Neuronal stem cell (in vitro differentiated cells): ENCODE results near the gene TLX1.
A peak's percentile ranks its signal among the peaks of the same experiment; 100 is the strongest.

Experiments used
- DNase-seq: peaks from one replicate; pipeline ENCODE4 v3.0.0-alpha.2; 2013; ENCODE audit warnings: low spot score
- H2AFZ ChIP-seq: one replicate; pipeline ENCODE4 v1.6.1; 2013; ENCODE audit warnings: mild to moderate bottlenecking, low read length, inconsistent platforms
- H2AK5ac ChIP-seq: 2 replicates; pipeline ENCODE4 v1.6.1; 2013; ENCODE audit warnings: low read depth, mild to moderate bottlenecking, inconsistent platforms, low read length, moderate library complexity, mixed read lengths
- H2BK120ac ChIP-seq: 2 replicates; pipeline ENCODE4 v1.6.1; 2013; ENCODE audit warnings: low read depth, mild to moderate bottlenecking, inconsistent platforms, low read length, moderate library complexity, mixed read lengths
- H2BK12ac ChIP-seq: one replicate; pipeline ENCODE4 v1.6.1; 2013; ENCODE audit warnings: low read length, inconsistent platforms
- H2BK15ac ChIP-seq: 2 replicates; pipeline ENCODE4 v1.6.1; 2013; ENCODE audit warnings: mild to moderate bottlenecking, low read length, inconsistent platforms, mixed read lengths
- H2BK5ac ChIP-seq: one replicate; pipeline ENCODE4 v1.6.1; 2013; ENCODE audit warnings: inconsistent platforms, mild to moderate bottlenecking, low read length, moderate library complexity
- H3K14ac ChIP-seq: one replicate; pipeline ENCODE4 v1.6.1; 2013; ENCODE audit warnings: low read length, inconsistent platforms
- H3K18ac ChIP-seq: 2 replicates; pipeline ENCODE4 v1.6.1; 2013; ENCODE audit warnings: low read length, inconsistent platforms
- H3K23ac ChIP-seq: 2 replicates; pipeline ENCODE4 v1.6.1; 2013; ENCODE audit warnings: low read depth, mild to moderate bottlenecking, mixed read lengths, low read length, inconsistent platforms; ENCODE audit not compliant: poor library complexity
- H3K27ac ChIP-seq: replicated peaks from 3 replicates; pipeline ENCODE4 v1.5.1; 2013; ENCODE audit warnings: low read length, inconsistent platforms
- H3K27me3 ChIP-seq, 3 experiments: 2 replicates each; pipeline ENCODE4 v1.6.1; 2013; ENCODE audit warnings: low read length in 3 of 3, mild to moderate bottlenecking in 2 of 3, inconsistent platforms in 1 of 3, low read depth in 1 of 3, mixed read lengths in 1 of 3, moderate library complexity in 1 of 3; ENCODE audit not compliant: control insufficient read depth in 3 of 3, insufficient read depth in 3 of 3
- H3K36me3 ChIP-seq, 2 donors: replicated peaks in 1 of 2; 2 replicates each; pipeline ENCODE4 v1.6.1; 2013; ENCODE audit warnings: low read length in 2 of 2; ENCODE audit not compliant: control insufficient read depth in 2 of 2, insufficient read depth in 2 of 2
- H3K4ac ChIP-seq: 2 replicates; pipeline ENCODE4 v1.6.1; 2013; ENCODE audit warnings: inconsistent platforms, mild to moderate bottlenecking, low read length, moderate library complexity
- H3K4me1 ChIP-seq, 2 donors: 1 replicate in 1 of 2; 2 replicates in 1 of 2; pipeline ENCODE4 v1.6.1; 2013; ENCODE audit warnings: low read length in 2 of 2, low read depth in 1 of 2; ENCODE audit not compliant: control insufficient read depth in 2 of 2, insufficient read depth in 1 of 2
- H3K4me2 ChIP-seq: one replicate; pipeline ENCODE4 v1.6.1; 2013; ENCODE audit warnings: mild to moderate bottlenecking, low read length, inconsistent platforms; ENCODE audit not compliant: insufficient read depth, poor library complexity, severe bottlenecking
- H3K4me3 ChIP-seq, 2 donors: 2 replicates each; pipeline ENCODE4 v1.5.1; 2013; ENCODE audit warnings: low read length in 2 of 2, mild to moderate bottlenecking in 2 of 2, inconsistent platforms in 1 of 2, moderate library complexity in 1 of 2
- H3K79me1 ChIP-seq: one replicate; pipeline ENCODE4 v1.6.1; 2013; ENCODE audit warnings: low read depth, mild to moderate bottlenecking, inconsistent platforms, low read length, moderate library complexity
- H3K9ac ChIP-seq: one replicate; pipeline ENCODE4 v1.6.1; 2013; ENCODE audit warnings: mild to moderate bottlenecking, low read depth, low read length, inconsistent platforms; ENCODE audit not compliant: poor library complexity
- H3K9me3 ChIP-seq, 2 donors: replicated peaks in 1 of 2; 2 replicates each; pipeline versions ENCODE3 to v1.6.1; 2013; ENCODE audit warnings: low read length in 2 of 2, mild to moderate bottlenecking in 2 of 2, inconsistent platforms in 1 of 2, low read depth in 1 of 2, mixed read lengths in 1 of 2, moderate library complexity in 1 of 2; ENCODE audit not compliant: control insufficient read depth in 2 of 2, insufficient read depth in 1 of 2
- H4K8ac ChIP-seq: one replicate; pipeline ENCODE4 v1.6.1; 2013; ENCODE audit warnings: low read depth, mild to moderate bottlenecking, inconsistent platforms, low read length, moderate library complexity
- H4K91ac ChIP-seq: one replicate; pipeline ENCODE4 v1.6.1; 2013; ENCODE audit warnings: low read length, low read depth, mild to moderate bottlenecking, inconsistent platforms; ENCODE audit not compliant: poor library complexity
- WGBS, 2 donors: extraction: QIAGEN DNeasy Blood & Tissue Kit; methylation state at CpG; one replicate each; pipeline ENCODE4 v1.1.7; 2013; ENCODE audit warnings: missing lambda C conversion rate in 2 of 2, mixed read lengths in 1 of 2; ENCODE audit not compliant: insufficient read length in 2 of 2, insufficient replicate concordance in 1 of 2; ENCODE audit errors: extremely low coverage in 2 of 2; 5-methylcytosine and 5-hydroxymethylcytosine counted together

Gene TLX1

GRCh38 chr10:101118031-101118430 is 13.1 kb upstream of the TLX1 start:
- WGBS, 2 donors, result no CpG with 5 or more reads among the region's 1 CpG
- H3K4me1 ChIP-seq, result peaks cover 5 to 11% of the 10 kb centered on the region in 2 donors
- no peak overlapping the region for H4K8ac ChIP-seq
- no peak overlapping the region for H3K18ac ChIP-seq
- no peaks in the 10 kb centered on the region for H3K79me1 ChIP-seq
- no peak overlapping the region for H2BK5ac ChIP-seq
- no peak overlapping the region for H4K91ac ChIP-seq
- no peak overlapping the region for H3K14ac ChIP-seq
- no peak overlapping the region for H3K27ac ChIP-seq
- no peak overlapping the region for H3K4me3 ChIP-seq
- H3K4me2 ChIP-seq, result no peak overlapping the region
- no peaks in the 10 kb centered on the region for H3K36me3 ChIP-seq
- no peak overlapping the region for H3K23ac ChIP-seq
- no peaks in the 10 kb centered on the region for H3K9me3 ChIP-seq
- no peak overlapping the region for H2AFZ ChIP-seq
- no peak for DNase-seq
- H2BK12ac ChIP-seq, result no peak overlapping the region
- no peak overlapping the region for H2BK15ac ChIP-seq
- H2BK120ac ChIP-seq, result no peak overlapping the region
- H3K27me3 ChIP-seq, result peaks cover 32 to 86% (median 56%) of the 10 kb centered on the region in 3 experiments
- H3K4ac ChIP-seq, result no peak overlapping the region
- H2AK5ac ChIP-seq, result no peak overlapping the region
- no peak overlapping the region for H3K9ac ChIP-seq

GRCh38 chr10:101120520-101120883 is 10.6 kb upstream of the TLX1 start:
- Histone ChIP-seq H2BK5ac (no peak overlapping the region), H3K27ac (no peak overlapping the region), H3K18ac (no peak overlapping the region), H3K4ac (no peak overlapping the region), H4K8ac (no peak overlapping the region), H3K9me3 (peaks cover 0 to 4% of the 10 kb centered on the region in 2 donors), H2AK5ac (peak overlapping the region; percentile 82), H3K36me3 (no peaks in the 10 kb centered on the region), H2BK120ac (no peak overlapping the region), H3K4me1 (peaks cover 5 to 11% of the 10 kb centered on the region in 2 donors), H3K79me1 (no peaks in the 10 kb centered on the region), H4K91ac (no peak overlapping the region), H3K14ac (no peak overlapping the region), H3K4me3 (no peak overlapping the region), H2BK15ac (no peak overlapping the region), H3K9ac (no peak overlapping the region), H2AFZ (peak overlapping the region; percentile 83), H2BK12ac (no peak overlapping the region), H3K4me2 (no peak overlapping the region), H3K27me3 (peaks cover 53 to 90% (median 75%) of the 10 kb centered on the region in 3 experiments), H3K23ac (no peak overlapping the region)
- no peak for DNase-seq
- WGBS, 2 donors, result no CpG with 5 or more reads among the region's 2 CpGs

GRCh38 chr10:101120884-101121653 is 10.0 kb upstream of the TLX1 start:
- H3K4me3 ChIP-seq, result no peak overlapping the region

GRCh38 chr10:101121654-101122031 is 9.5 kb upstream of the TLX1 start:
- Histone ChIP-seq H3K4me2 (no peak overlapping the region), H2BK120ac (no peak overlapping the region), H3K36me3 (no peaks in the 10 kb centered on the region), H2BK5ac (no peak overlapping the region), H3K79me1 (no peaks in the 10 kb centered on the region), H3K9ac (no peak overlapping the region), H3K4ac (no peak overlapping the region), H3K27me3 (peaks cover 55 to 94% (median 84%) of the 10 kb centered on the region in 3 experiments), H3K4me1 (peaks cover 5 to 11% of the 10 kb centered on the region in 2 donors), H2AFZ (peak overlapping the region; percentile 83), H2BK15ac (no peak overlapping the region), H4K91ac (no peak overlapping the region), H3K4me3 (no peak overlapping the region), H2BK12ac (no peak overlapping the region), H3K27ac (no peak overlapping the region), H3K14ac (no peak overlapping the region), H3K23ac (no peak overlapping the region), H3K18ac (no peak overlapping the region), H4K8ac (no peak overlapping the region), H3K9me3 (peaks cover 0 to 4% of the 10 kb centered on the region in 2 donors), H2AK5ac (peak overlapping the region; percentile 3)
- no CpG with 5 or more reads among the region's 15 CpGs for WGBS, 2 donors
- no peak for DNase-seq

More at GRCh38 chr10:101120884-101121653, 10.0 kb upstream of the TLX1 start:
- Histone ChIP-seq H4K8ac (no peak overlapping the region), H3K23ac (peak overlapping the region; percentile 94), H2BK12ac (no peak overlapping the region), H3K79me1 (no peaks in the 10 kb centered on the region), H3K36me3 (no peaks in the 10 kb centered on the region), H2BK5ac (peak overlapping the region; percentile 32), H2BK15ac (no peak overlapping the region), H4K91ac (no peak overlapping the region), H2BK120ac (no peak overlapping the region), H3K14ac (no peak overlapping the region), H2AK5ac (peak overlapping the region; percentile 82), H3K9ac (peak overlapping the region; percentile 16), H3K27ac (no peak overlapping the region), H3K18ac (peak overlapping the region; percentile 80), H2AFZ (peak overlapping the region; percentile 83), H3K4ac (no peak overlapping the region), H3K9me3 (peaks cover 0 to 4% of the 10 kb centered on the region in 2 donors), H3K4me1 (peaks cover 5 to 11% of the 10 kb centered on the region in 2 donors), H3K27me3 (peaks cover 54 to 94% (median 80%) of the 10 kb centered on the region in 3 experiments), H3K4me2 (no peak overlapping the region)
- DNase-seq, result no peak
- no CpG with 5 or more reads among the region's 41 CpGs for WGBS, 2 donors
